Measurements from ENCODE around the gene LYZL1. TPM values are rescaled to one million over a fixed set of nuclear protein-coding genes. Genes with fewer than 3 reads are reported as not detected.

Gene LYZL1
- total RNA-seq, 1 experiment from 2014 or later = not detected

- Histone ChIP-seq H3K4me3 (replicated peaks in 1 of 2; ENCODE audit: low read depth in 1 of 2, low read length in 2 of 2) (no peak overlapping the region), H4K20me1 (ENCODE audit: insufficient read depth) (no peaks in the 10 kb centered on the region), H3K27me3 (ENCODE audit: insufficient read depth, low read length) (peaks cover 65% of the 10 kb centered on the region), H3K4me1 (ENCODE audit: control insufficient read depth in 1 of 2, insufficient read depth in 2 of 2, low read length in 2 of 2) (no peaks in the 10 kb centered on the region), H3K9me2 (ENCODE audit: insufficient read depth) (no peaks in the 10 kb centered on the region), H2AFZ (ENCODE audit: low read depth, low read length, poor library complexity, severe bottlenecking) (no peak overlapping the region), H3K36me3 (ENCODE audit: control insufficient read depth in 1 of 2, insufficient read depth in 2 of 2, low read length in 2 of 2) (no peaks in the 10 kb centered on the region), H3K27ac (ENCODE audit: low read depth, low read length) (no peak overlapping the region), H3K9ac (ENCODE audit: low read length) (no peak overlapping the region), H3K4me2 (ENCODE audit: low read length) (no peak overlapping the region), H3K79me2 (ENCODE audit: insufficient read depth, low read length) (no peaks in the 10 kb centered on the region), H3K9me3 (ENCODE audit: control insufficient read depth in 1 of 2, insufficient read depth in 1 of 2, low read depth in 1 of 2, low read length in 2 of 2) (no peaks in the 10 kb centered on the region)
- RAD21 ChIA-PET (ENCODE audit: low non-redundant PET in 1 of 2, low total read pairs in 2 of 2, uncharacterized antibody in 2 of 2, unreplicated experiment in 2 of 2) = no interaction called here
- DNase-seq (ENCODE audit: low read depth, low spot score) (no peak), ATAC-seq (no peak)
- CTCF ChIA-PET = interaction anchor here (1.8 kb wide), 1 partner anchor 10 kb away, joined by 4 read pairs; no protein-coding TSS in a partner anchor
- TF ChIP-seq JUND (IDR thresholded peaks at IDR 0.05) (no peak), CTCF (IDR thresholded peaks at IDR 0.05 in 2 of 3, conservative IDR thresholded peaks at IDR 0.05 in 1 of 3; ENCODE audit: borderline replicate concordance in 1 of 3, insufficient read depth in 1 of 3, low read depth in 2 of 3, low read length in 2 of 3) (no peak), SRF (IDR thresholded peaks at IDR 0.05; ENCODE audit: low read depth) (no peak), ZFX (IDR thresholded peaks at IDR 0.05) (no peak), SIN3A (IDR thresholded peaks at IDR 0.05; ENCODE audit: low read depth) (no peak), MAX (IDR thresholded peaks at IDR 0.05) (no peak), FOSL1 (IDR thresholded peaks at IDR 0.05; ENCODE audit: low read depth) (no peak), POLR2AphosphoS5 (IDR thresholded peaks at IDR 0.05; ENCODE audit: low read depth, low read length) (no peak), ELF1 (IDR thresholded peaks at IDR 0.05; ENCODE audit: borderline replicate concordance, low read depth) (no peak), YY1 (IDR thresholded peaks at IDR 0.05; ENCODE audit: extremely low read depth, insufficient replicate concordance, low read depth, low read length) (no peak), POLR2A (IDR thresholded peaks at IDR 0.05; ENCODE audit: borderline replicate concordance, extremely low read depth, insufficient read depth, insufficient read length) (no peak), ATF3 (IDR thresholded peaks at IDR 0.05) (no peak), CEBPB (IDR thresholded peaks at IDR 0.05; ENCODE audit: low read depth) (no peak), ZNF274 (IDR thresholded peaks at IDR 0.05; ENCODE audit: low read depth, low read length) (no peak), SP1 (IDR thresholded peaks at IDR 0.05; ENCODE audit: low read depth) (no peak), EGR1 (IDR thresholded peaks at IDR 0.05; ENCODE audit: low read depth) (no peak), RAD21 (IDR thresholded peaks at IDR 0.05; ENCODE audit: low read depth) (no peak), EZH2 (IDR thresholded peaks at IDR 0.05) (no peak), ZBTB33 (IDR thresholded peaks at IDR 0.05; ENCODE audit: extremely low read depth, insufficient replicate concordance, low read length) (no peak)
- POLR2A ChIA-PET = no interaction called here
- intact Hi-C loops (cut with micrococcal nuclease) = no loop called here
- BruUV-seq (replicated peaks) = no TSS peak
Measured at GRCh38 chr10:29253690-29254029, 35.2 kb upstream of the LYZL1 start.
